Measurements from ENCODE around the gene BANF2. TPM values are rescaled to one million over a fixed set of nuclear protein-coding genes. Genes with fewer than 3 reads are reported as not detected.

BANF2 gene
- total RNA-seq, 4 donors from 2014 or later = not detected

GRCh38 chr20:17753516-17753915 is 53.8 kb downstream of the BANF2 start:
- Histone ChIP-seq H3K27me3 (no peaks in the 10 kb centered on the region), H3K4me3 (no peak overlapping the region), H3K36me3 (no peaks in the 10 kb centered on the region), H3K4me1 (peaks cover 6 to 14% (median 13%) of the 10 kb centered on the region in 4 donors), H3K27ac (replicated peaks in 1 of 4) (no peak overlapping the region), H3K9me3 (peaks cover 0 to 9% (median 6%) of the 10 kb centered on the region in 4 donors)
- TF ChIP-seq CTCF (IDR thresholded peaks at IDR 0.05) (no peak), EP300 (IDR thresholded peaks at IDR 0.05) (no peak), POLR2A (IDR thresholded peaks at IDR 0.05; ENCODE audit: low read depth) (no peak), POLR2AphosphoS5 (IDR thresholded peaks at IDR 0.05) (no peak)
- intact Hi-C loops (cut with DNase I) = no loop called here
- no peak for DNase-seq (ENCODE audit: extremely low spot score)
- WGBS = 82% methylated on average over 4 of the region's 4 CpGs

GRCh38 chr20:17756529-17756928 is 56.8 kb downstream of the BANF2 start:
- Histone ChIP-seq H3K4me1 (no peaks in the 10 kb centered on the region), H3K27ac (replicated peaks in 1 of 4) (no peak overlapping the region), H3K36me3 (no peaks in the 10 kb centered on the region), H3K27me3 (no peaks in the 10 kb centered on the region), H3K9me3 (peaks cover 0 to 18% (median 15%) of the 10 kb centered on the region in 4 donors), H3K4me3 (no peak overlapping the region)
- DNase-seq (ENCODE audit: extremely low spot score) = no peak
- WGBS = 83% methylated on average over 6 of the region's 6 CpGs
- intact Hi-C loops (cut with DNase I) = no loop called here
- no peak for TF ChIP-seq POLR2AphosphoS5 (IDR thresholded peaks at IDR 0.05)
- TF ChIP-seq CTCF (IDR thresholded peaks at IDR 0.05) = no peak
- no peak for TF ChIP-seq POLR2A (IDR thresholded peaks at IDR 0.05; ENCODE audit: low read depth)
- no peak for TF ChIP-seq EP300 (IDR thresholded peaks at IDR 0.05)

- intact Hi-C loops (cut with DNase I) = no loop called here
- Histone ChIP-seq H3K36me3 (no peaks in the 10 kb centered on the region), H3K9me3 (peaks cover 0 to 18% (median 15%) of the 10 kb centered on the region in 4 donors), H3K27me3 (no peaks in the 10 kb centered on the region), H3K27ac (replicated peaks in 1 of 4) (no peak overlapping the region), H3K4me3 (no peak overlapping the region), H3K4me1 (no peaks in the 10 kb centered on the region)
- 100% methylated on average over 2 of the region's 2 CpGs for whole genome bisulfite sequencing
- TF ChIP-seq CTCF (IDR thresholded peaks at IDR 0.05) (no peak), POLR2AphosphoS5 (IDR thresholded peaks at IDR 0.05) (no peak), POLR2A (IDR thresholded peaks at IDR 0.05; ENCODE audit: low read depth) (no peak), EP300 (IDR thresholded peaks at IDR 0.05) (no peak)
- no peak for DNase-seq (ENCODE audit: extremely low spot score)
Measured at GRCh38 chr20:17757496-17757895, 57.7 kb downstream of the BANF2 start.

GRCh38 chr20:17758010-17758409 is 58.2 kb downstream of the BANF2 start:
- no peaks in the 10 kb centered on the region for H3K36me3 ChIP-seq
- no peak for DNase-seq (ENCODE audit: extremely low spot score)
- no peak overlapping the region for H3K4me3 ChIP-seq
- no peak for TF ChIP-seq POLR2A (IDR thresholded peaks at IDR 0.05; ENCODE audit: low read depth)
- 88% methylated on average over 3 of the region's 3 CpGs for WGBS
- H3K4me1 ChIP-seq = no peaks in the 10 kb centered on the region
- H3K27me3 ChIP-seq = no peaks in the 10 kb centered on the region
- intact Hi-C loops (cut with DNase I) = no loop called here
- H3K27ac ChIP-seq (replicated peaks in 1 of 4) = no peak overlapping the region
- H3K9me3 ChIP-seq = peaks cover 0 to 18% (median 15%) of the 10 kb centered on the region in 4 donors

- Histone ChIP-seq H3K4me1 (no peaks in the 10 kb centered on the region), H3K9me3 (peaks cover 0 to 18% (median 15%) of the 10 kb centered on the region in 4 donors), H3K4me3 (no peak overlapping the region), H3K27me3 (no peaks in the 10 kb centered on the region), H3K36me3 (no peaks in the 10 kb centered on the region), H3K27ac (replicated peaks in 1 of 4) (no peak overlapping the region)
- 86% methylated on average over 1 of the region's 1 CpG for WGBS
- no peak for DNase-seq (ENCODE audit: extremely low spot score)
- TF ChIP-seq EP300 (IDR thresholded peaks at IDR 0.05) (no peak), CTCF (IDR thresholded peaks at IDR 0.05) (no peak), POLR2A (IDR thresholded peaks at IDR 0.05; ENCODE audit: low read depth) (no peak), POLR2AphosphoS5 (IDR thresholded peaks at IDR 0.05) (no peak)
- intact Hi-C loops (cut with DNase I) = no loop called here
Measured at GRCh38 chr20:17758512-17758911, 58.7 kb downstream of the BANF2 start.
